Effector memory CD8-positive, alpha-beta T cell (primary cell): ENCODE data around the gene FBXW4.
A peak's percentile ranks its signal among the peaks of the same experiment; 100 is the strongest.

Source experiments
- ATAC-seq: fragments of 150-1000 bp; cut with Tn5 transposase; replicated peaks from 2 replicates; pipeline ENCODE4 v1.10.0; 2021; ENCODE audit warnings: mild to moderate bottlenecking, moderate library complexity
- DNase-seq, 3 experiments: peaks; one replicate each; pipeline ENCODE4 v3.0.0; 2021
- H3K27ac Mint-ChIP-seq, 2 donors: one replicate each; pipeline ENCODE4 v1.8.0; 2022; ENCODE audit warnings: mild to moderate bottlenecking in 2 of 2, mixed read lengths in 2 of 2, moderate library complexity in 2 of 2
- H3K27me3 Mint-ChIP-seq, 2 donors: one replicate each; pipeline ENCODE4 v1.8.0; 2022; ENCODE audit warnings: mixed read lengths in 2 of 2
- H3K36me3 Mint-ChIP-seq: one replicate; pipeline ENCODE4 v1.8.0; 2022; ENCODE audit warnings: mild to moderate bottlenecking, moderate library complexity, mixed read lengths; ENCODE audit not compliant: insufficient read depth
- H3K4me1 Mint-ChIP-seq, 2 donors: one replicate each; pipeline ENCODE4 v1.8.0; 2022; ENCODE audit warnings: low read depth in 2 of 2, mixed read lengths in 2 of 2
- H3K4me3 Mint-ChIP-seq, 2 donors: one replicate each; pipeline ENCODE4 v1.8.0; 2022; ENCODE audit warnings: mild to moderate bottlenecking in 2 of 2, mixed read lengths in 2 of 2, moderate library complexity in 2 of 2
- H3K9me3 Mint-ChIP-seq, 2 donors: one replicate each; pipeline ENCODE4 v1.8.0; 2022; ENCODE audit warnings: mixed read lengths in 2 of 2

The FBXW4 gene

GRCh38 chr10:101687071-101687658, 7.8 kb downstream of the FBXW4 start:
- no peak overlapping the region for H3K4me3 Mint-ChIP-seq
- H3K27me3 Mint-ChIP-seq: no peaks in the 10 kb centered on the region
- peak overlapping the region; percentile 61 to 72 for H3K27ac Mint-ChIP-seq
- H3K36me3 Mint-ChIP-seq: peaks cover 15% of the 10 kb centered on the region
- no peak for ATAC-seq
- no peak for DNase-seq
- H3K9me3 Mint-ChIP-seq: no peaks in the 10 kb centered on the region
- peaks cover 45 to 65% of the 10 kb centered on the region in 2 donors for H3K4me1 Mint-ChIP-seq

GRCh38 chr10:101686133-101686925, 8.6 kb downstream of the FBXW4 start:
- H3K4me3 Mint-ChIP-seq: peak overlapping the region in 1 of 2 donors; percentile 17
- DNase-seq (no peak), ATAC-seq (no peak)
- H3K9me3 Mint-ChIP-seq: no peaks in the 10 kb centered on the region
- H3K27me3 Mint-ChIP-seq: no peaks in the 10 kb centered on the region
- H3K36me3 Mint-ChIP-seq: peaks cover 15% of the 10 kb centered on the region
- H3K4me1 Mint-ChIP-seq: peaks cover 39 to 60% of the 10 kb centered on the region in 2 donors
- peak overlapping the region in 1 of 2 donors; percentile 61 for H3K27ac Mint-ChIP-seq

- Mint-ChIP-seq H3K9me3 (no peaks in the 10 kb centered on the region), H3K4me3 (no peak overlapping the region), H3K4me1 (peaks cover 32 to 47% of the 10 kb centered on the region in 2 donors), H3K36me3 (peaks cover 17% of the 10 kb centered on the region), H3K27ac (peak overlapping the region in 1 of 2 donors; percentile 25), H3K27me3 (no peaks in the 10 kb centered on the region)
- no peak for ATAC-seq
- no peak for DNase-seq
Measured at GRCh38 chr10:101684782-101685181, 10.2 kb downstream of the FBXW4 start.

- H3K9me3 Mint-ChIP-seq: no peaks in the 10 kb centered on the region
- peaks cover 14% of the 10 kb centered on the region for H3K36me3 Mint-ChIP-seq
- peak overlapping the region; percentile 19 to 72 for H3K27ac Mint-ChIP-seq
- no peak overlapping the region for H3K4me3 Mint-ChIP-seq
- H3K4me1 Mint-ChIP-seq: peaks cover 29 to 44% of the 10 kb centered on the region in 2 donors
- ATAC-seq (no peak), DNase-seq (no peak)
- no peaks in the 10 kb centered on the region for H3K27me3 Mint-ChIP-seq
Measured at GRCh38 chr10:101683276-101683675, 11.7 kb downstream of the FBXW4 start.

GRCh38 chr10:101682172-101682825, 12.7 kb downstream of the FBXW4 start:
- H3K27ac Mint-ChIP-seq: peak overlapping the region in 1 of 2 donors; percentile 1
- ATAC-seq (no peak), DNase-seq (no peak)
- H3K4me3 Mint-ChIP-seq: no peak overlapping the region
- no peaks in the 10 kb centered on the region for H3K27me3 Mint-ChIP-seq
- peaks cover 6% of the 10 kb centered on the region for H3K36me3 Mint-ChIP-seq
- peaks cover 23 to 38% of the 10 kb centered on the region in 2 donors for H3K4me1 Mint-ChIP-seq
- H3K9me3 Mint-ChIP-seq: no peaks in the 10 kb centered on the region

GRCh38 chr10:101676565-101676964, 18.4 kb downstream of the FBXW4 start:
- H3K4me3 Mint-ChIP-seq: no peak overlapping the region
- peaks cover 6 to 16% of the 10 kb centered on the region in 2 donors for H3K4me1 Mint-ChIP-seq
- H3K27ac Mint-ChIP-seq: peak overlapping the region; percentile 24 to 44
- peaks cover 41% of the 10 kb centered on the region for H3K36me3 Mint-ChIP-seq
- ATAC-seq (no peak), DNase-seq (no peak)
- H3K9me3 Mint-ChIP-seq: no peaks in the 10 kb centered on the region
- no peaks in the 10 kb centered on the region for H3K27me3 Mint-ChIP-seq

GRCh38 chr10:101675115-101675514, 19.9 kb downstream of the FBXW4 start:
- Mint-ChIP-seq H3K27ac (no peak overlapping the region), H3K4me3 (no peak overlapping the region), H3K9me3 (no peaks in the 10 kb centered on the region), H3K27me3 (no peaks in the 10 kb centered on the region), H3K36me3 (peaks cover 50% of the 10 kb centered on the region), H3K4me1 (peaks cover 12 to 16% of the 10 kb centered on the region in 2 donors)
- ATAC-seq: no peak
- DNase-seq: no peak

GRCh38 chr10:101672536-101672935, 22.4 kb downstream of the FBXW4 start:
- no peaks in the 10 kb centered on the region for H3K27me3 Mint-ChIP-seq

GRCh38 chr10:101671453-101671852, 23.5 kb downstream of the FBXW4 start:
- peaks cover 72% of the 10 kb centered on the region for H3K36me3 Mint-ChIP-seq
- ATAC-seq (no peak), DNase-seq (no peak)
- no peaks in the 10 kb centered on the region for H3K27me3 Mint-ChIP-seq
- no peak overlapping the region for H3K4me3 Mint-ChIP-seq
- peaks cover 5 to 9% of the 10 kb centered on the region in 2 donors for H3K4me1 Mint-ChIP-seq
- H3K27ac Mint-ChIP-seq: peak overlapping the region in 1 of 2 donors; percentile 36
- no peaks in the 10 kb centered on the region for H3K9me3 Mint-ChIP-seq

More at GRCh38 chr10:101672536-101672935, 22.4 kb downstream of the FBXW4 start:
- DNase-seq (no peak), ATAC-seq (no peak)
- Mint-ChIP-seq H3K9me3 (no peaks in the 10 kb centered on the region), H3K36me3 (peaks cover 64% of the 10 kb centered on the region), H3K27ac (peak overlapping the region in 1 of 2 donors; percentile 25), H3K4me1 (peaks cover 8 to 9% of the 10 kb centered on the region in 2 donors), H3K4me3 (no peak overlapping the region)

GRCh38 chr10:101670635-101671034, 24.3 kb downstream of the FBXW4 start:
- Mint-ChIP-seq H3K27ac (peak overlapping the region in 1 of 2 donors; percentile 36), H3K36me3 (peaks cover 74% of the 10 kb centered on the region), H3K4me3 (no peak overlapping the region)

GRCh38 chr10:101669181-101669580, 25.8 kb downstream of the FBXW4 start:
- Mint-ChIP-seq H3K36me3 (peaks cover 75% of the 10 kb centered on the region), H3K27ac (peak overlapping the region; percentile 4 to 66)

More at GRCh38 chr10:101670635-101671034, 24.3 kb downstream of the FBXW4 start:
- H3K9me3 Mint-ChIP-seq: no peaks in the 10 kb centered on the region
- ATAC-seq (no peak), DNase-seq (no peak)
- H3K4me1 Mint-ChIP-seq: peaks cover 0 to 11% of the 10 kb centered on the region in 2 donors
- H3K27me3 Mint-ChIP-seq: no peaks in the 10 kb centered on the region

GRCh38 chr10:101668566-101668965, 26.4 kb downstream of the FBXW4 start:
- no peak for ATAC-seq
- no peaks in the 10 kb centered on the region for H3K27me3 Mint-ChIP-seq
- peaks cover 75% of the 10 kb centered on the region for H3K36me3 Mint-ChIP-seq
- peaks cover 5 to 15% of the 10 kb centered on the region in 2 donors for H3K4me1 Mint-ChIP-seq
- peak overlapping the region; percentile 44 to 66 for H3K27ac Mint-ChIP-seq
- no peak overlapping the region for H3K4me3 Mint-ChIP-seq
- no peaks in the 10 kb centered on the region for H3K9me3 Mint-ChIP-seq
- DNase-seq: no peak

More at GRCh38 chr10:101669181-101669580, 25.8 kb downstream of the FBXW4 start:
- Mint-ChIP-seq H3K9me3 (no peaks in the 10 kb centered on the region), H3K27me3 (no peaks in the 10 kb centered on the region), H3K4me1 (peaks cover 5 to 15% of the 10 kb centered on the region in 2 donors), H3K4me3 (no peak overlapping the region)
- no peak for DNase-seq
- ATAC-seq: no peak

- Mint-ChIP-seq H3K9me3 (no peaks in the 10 kb centered on the region), H3K36me3 (peaks cover 57% of the 10 kb centered on the region), H3K4me1 (peaks cover 5 to 19% of the 10 kb centered on the region in 2 donors), H3K4me3 (no peak overlapping the region), H3K27ac (peak overlapping the region in 1 of 2 donors; percentile 11), H3K27me3 (no peaks in the 10 kb centered on the region)
- no peak for ATAC-seq
- DNase-seq: no peak
Measured at GRCh38 chr10:101666083-101666482, 28.9 kb downstream of the FBXW4 start.
